ENCODE data around the gene GYS1. TPM values are rescaled to one million over a fixed set of nuclear protein-coding genes. Genes with fewer than 3 reads are reported as not detected.

The GYS1 gene
- total and polyA plus RNA-seq, 12 donors = 114 to 245 (median 183) TPM

- ATAC-seq (no peak), DNase-seq (no peak)
- TF ChIP-seq CTCF (IDR thresholded peaks at IDR 0.05) = no peak
- 43 to 51% methylated on average over 9 of the region's 9 CpGs for WGBS, 2 donors
- peak overlapping the region in 3 of 10 donors; percentile 20 to 63 (median 41) for H3K27ac ChIP-seq
- intact Hi-C loops (cut with DNase I) = loop anchor here in 4 of 10 donors (5.0 to 10.0 kb wide), 3 partner anchors 49 to 476 kb away; partner anchors contain the start of genes NUCB1 (in 4 of the 4) and CA11 (in 1 of the 4)
- H3K9me3 ChIP-seq = peaks cover 0 to 8% (median 0%) of the 10 kb centered on the region in 11 donors
- H3K4me3 ChIP-seq = no peak overlapping the region
- no peaks in the 10 kb centered on the region for H3K27me3 ChIP-seq
- H3K4me1 ChIP-seq = peaks cover 5 to 26% (median 16%) of the 10 kb centered on the region in 9 donors
- peaks cover 0 to 2% (median 0%) of the 10 kb centered on the region in 9 donors for H3K36me3 ChIP-seq
Observed at GRCh38 chr19:48950830-48951519, 42.1 kb downstream of the GYS1 start.

GRCh38 chr19:48950159-48950558 is 43.0 kb downstream of the GYS1 start:
- intact Hi-C loops (cut with DNase I) = loop anchor here in 4 of 10 donors (5.0 to 10.0 kb wide), 3 partner anchors 48 to 475 kb away; partner anchors contain the start of genes NUCB1 (in 4 of the 4) and CA11 (in 1 of the 4)

DNA sequence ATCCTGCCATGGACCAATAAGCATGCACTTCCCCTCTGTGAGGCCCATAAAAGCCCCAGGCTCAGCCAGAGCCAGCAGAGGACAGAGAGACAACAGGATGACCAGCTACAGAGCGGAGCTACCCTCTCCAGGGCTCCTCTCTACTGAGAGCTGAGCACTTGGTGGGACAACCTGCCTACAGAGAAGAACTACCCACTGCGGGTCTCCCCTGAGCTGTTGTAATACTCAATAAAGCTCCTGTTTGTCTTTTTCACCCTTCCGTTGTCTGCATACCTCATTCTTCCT is 45.9 kb downstream of the GYS1 start:
- no peak for DNase-seq
- WGBS, 2 donors = 96 to 97% methylated on average over 3 of the region's 3 CpGs
- TF ChIP-seq CTCF (IDR thresholded peaks at IDR 0.05) = no peak
- Histone ChIP-seq H3K4me1 (peaks cover 0 to 9% (median 0%) of the 10 kb centered on the region in 9 donors), H3K27ac (no peak overlapping the region), H3K9me3 (peaks cover 0 to 8% (median 0%) of the 10 kb centered on the region in 11 donors), H3K36me3 (no peaks in the 10 kb centered on the region), H3K27me3 (no peaks in the 10 kb centered on the region), H3K4me3 (no peak overlapping the region)
- intact Hi-C loops (cut with DNase I) = no loop called here
- ATAC-seq = no peak

More at GRCh38 chr19:48950159-48950558, 43.0 kb downstream of the GYS1 start:
- DNase-seq (no peak), ATAC-seq (peak in 1 of 8 donors; percentile 9)
- WGBS, 2 donors = 46 to 60% methylated on average over 3 of the region's 3 CpGs
- Histone ChIP-seq H3K27ac (peak overlapping the region in 4 of 10 donors; percentile 20 to 63 (median 33)), H3K27me3 (no peaks in the 10 kb centered on the region), H3K4me3 (no peak overlapping the region), H3K36me3 (no peaks in the 10 kb centered on the region), H3K4me1 (peaks cover 0 to 18% (median 8%) of the 10 kb centered on the region in 9 donors), H3K9me3 (peaks cover 0 to 8% (median 0%) of the 10 kb centered on the region in 11 donors)
- no peak for TF ChIP-seq CTCF (IDR thresholded peaks at IDR 0.05)

DNA sequence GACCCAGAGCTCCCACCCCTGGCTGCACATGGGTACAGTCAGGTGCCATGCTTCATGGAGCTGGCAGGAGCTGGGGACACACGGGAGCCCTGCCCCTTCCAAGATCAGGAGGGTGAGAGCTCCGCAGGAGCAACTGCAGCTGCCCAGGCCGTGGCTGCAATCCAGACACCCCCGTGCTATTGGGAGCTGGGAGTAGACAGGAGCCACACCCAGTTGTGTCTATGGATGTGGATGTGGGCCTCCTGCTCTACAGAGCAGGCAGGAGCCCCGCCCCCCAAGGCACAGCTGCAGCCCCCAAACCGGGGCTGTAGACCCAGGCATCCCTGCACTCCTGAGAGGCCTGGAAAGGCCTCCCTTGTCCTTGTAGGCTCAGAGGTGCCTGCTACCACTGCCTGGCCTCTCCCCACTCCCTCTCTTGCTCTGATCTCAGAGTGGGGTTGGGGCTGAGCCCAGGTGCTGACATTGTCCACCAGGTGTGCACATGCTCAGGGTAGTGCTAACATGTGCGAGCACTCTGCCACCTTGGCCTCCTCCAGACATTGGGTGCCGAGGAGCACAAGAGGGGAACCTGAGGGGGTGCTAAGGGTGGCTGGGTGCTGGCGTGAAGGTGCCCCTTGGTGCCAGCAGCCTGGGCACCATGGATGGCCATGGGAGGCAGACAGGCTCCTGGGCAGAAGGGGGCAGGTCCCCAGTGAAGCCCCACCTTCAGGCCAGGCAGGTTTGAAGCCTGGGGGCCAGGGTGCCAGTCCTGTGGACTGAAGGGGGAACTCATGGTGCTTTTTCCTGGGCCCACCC is 46.4 kb downstream of the GYS1 start:
- Histone ChIP-seq H3K4me3 (no peak overlapping the region), H3K36me3 (no peaks in the 10 kb centered on the region), H3K4me1 (peaks cover 0 to 9% (median 0%) of the 10 kb centered on the region in 9 donors), H3K9me3 (peaks cover 0 to 8% (median 0%) of the 10 kb centered on the region in 11 donors), H3K27me3 (no peaks in the 10 kb centered on the region), H3K27ac (no peak overlapping the region)
- peak in 2 of 8 donors; percentile 23 to 28 for ATAC-seq
- no peak for TF ChIP-seq CTCF (IDR thresholded peaks at IDR 0.05)
- intact Hi-C loops (cut with DNase I) = no loop called here
- 77% methylated on average over 9 of the region's 9 CpGs for WGBS, 2 donors
- DNase-seq = no peak
